ENCODE results near the gene SAMD4A.

SAMD4A gene

DNA sequence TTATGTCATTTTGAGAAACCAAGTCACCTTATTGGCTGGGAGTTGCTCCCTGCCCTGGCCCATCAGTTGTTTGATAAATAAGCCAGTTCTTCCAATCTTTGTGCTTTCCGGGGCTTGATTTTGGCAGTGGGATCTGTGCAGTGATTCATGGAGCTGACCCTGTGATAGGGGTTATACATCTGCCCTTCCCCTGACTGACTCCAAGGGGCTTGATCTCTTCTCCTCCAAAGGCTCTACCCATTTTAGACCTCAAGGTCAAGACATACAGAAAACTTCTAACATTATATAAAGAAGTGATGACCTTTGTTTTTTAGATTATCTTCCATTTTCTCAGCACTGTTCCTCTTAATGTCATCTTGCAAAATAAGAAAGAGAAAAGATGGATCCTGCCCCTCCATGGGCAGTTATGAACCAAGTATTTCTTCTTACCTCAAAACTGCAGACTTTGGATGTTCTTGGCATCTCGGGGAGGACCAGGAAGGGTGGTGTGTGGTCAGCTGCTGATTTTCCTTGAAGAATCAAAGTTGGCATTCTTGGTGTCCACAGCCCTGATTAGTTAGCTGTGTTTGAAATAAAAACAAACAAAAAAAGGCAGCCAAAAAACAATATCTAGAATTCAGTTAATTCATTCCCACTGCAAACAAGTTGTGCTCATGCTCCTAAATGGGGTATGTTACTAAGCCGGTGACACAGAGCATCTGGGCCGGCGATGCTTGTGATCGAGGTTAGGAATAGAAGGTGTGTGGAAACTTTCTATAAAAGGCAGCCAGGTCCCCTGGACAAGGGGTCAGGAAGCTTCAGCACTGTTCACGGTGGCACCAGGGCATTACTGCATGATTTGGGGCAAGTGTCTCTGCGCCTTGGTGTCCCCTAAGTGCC is 120.2 kb downstream of the SAMD4A start:
- no peak for DNase-seq

DNA sequence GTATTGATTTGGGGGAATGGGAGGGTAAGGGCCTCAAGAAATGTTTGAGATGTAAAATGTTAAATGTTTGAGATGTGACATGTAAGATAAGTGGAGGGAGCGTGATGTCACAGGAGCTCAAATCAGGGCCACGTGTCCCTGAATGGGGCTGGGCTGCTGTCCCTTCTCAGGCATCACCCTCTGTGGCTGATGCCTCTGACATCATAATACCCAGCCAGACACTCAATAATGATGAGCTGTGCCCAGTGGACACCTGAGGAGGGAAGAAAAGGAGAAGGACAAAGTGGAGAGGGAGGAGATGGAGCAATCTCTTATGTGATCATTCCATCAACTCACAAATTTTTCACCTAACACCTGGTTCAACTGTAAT is 120.8 kb downstream of the SAMD4A start:
- DNase-seq, result no peak

DNA sequence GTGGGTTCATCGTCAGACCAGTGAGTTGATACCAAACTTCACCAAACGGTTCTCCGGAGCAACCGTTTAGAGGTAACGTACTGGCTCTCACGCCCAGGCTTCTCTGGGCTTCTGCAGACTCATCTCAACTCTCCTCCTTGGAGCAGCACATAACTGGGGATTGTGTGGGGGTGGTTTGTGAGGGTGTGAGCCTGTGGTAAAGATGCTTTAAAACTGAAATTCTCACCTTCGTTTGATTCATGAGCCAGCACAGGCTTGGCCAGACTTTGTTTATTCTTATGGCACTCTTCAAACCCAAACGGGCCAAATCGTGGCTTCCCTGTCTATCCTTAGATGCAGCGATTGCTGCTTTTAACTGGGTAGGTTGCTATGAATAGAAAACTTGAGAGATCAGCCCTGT is 121.3 kb downstream of the SAMD4A start:
- no peak for DNase-seq

DNA sequence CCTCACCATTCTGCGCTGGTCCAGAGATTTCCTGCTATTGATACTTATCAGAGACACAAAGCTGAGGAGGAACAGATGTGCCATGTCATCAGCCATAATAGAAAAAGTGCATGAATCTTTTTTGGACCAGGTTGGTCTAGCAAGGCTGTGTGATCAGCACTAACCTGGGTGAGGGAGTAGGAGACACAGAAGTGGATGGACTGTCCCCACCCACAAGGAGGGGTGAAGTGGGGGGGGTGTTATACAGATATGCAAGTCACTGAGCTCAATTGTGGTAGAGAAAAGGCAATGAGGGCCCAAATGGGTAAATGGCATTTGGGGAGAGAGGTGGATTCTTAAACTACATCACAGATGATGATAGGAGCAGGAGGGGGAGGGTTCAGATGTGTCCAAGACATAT is 123.0 kb downstream of the SAMD4A start:
- no peak for DNase-seq

DNA sequence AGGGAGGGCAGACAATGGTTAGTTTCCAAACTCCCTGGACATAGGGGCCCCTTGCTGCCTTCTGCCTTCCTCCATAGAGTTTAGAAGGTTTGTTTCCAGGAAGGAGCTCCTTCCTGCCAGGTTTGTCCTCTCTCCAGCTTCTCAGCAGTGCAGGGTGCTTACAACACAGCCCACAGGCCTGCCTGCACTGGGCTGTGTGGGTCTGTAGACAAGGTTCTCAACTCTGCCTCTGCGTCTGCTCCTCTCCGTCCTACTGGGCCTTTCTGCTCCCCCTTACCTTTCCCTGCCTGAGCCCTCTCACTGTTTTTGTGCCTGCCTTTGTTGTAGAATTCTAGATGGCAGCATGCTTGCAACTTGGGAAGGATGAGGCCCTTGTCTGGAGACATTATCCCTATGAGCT is 124.0 kb downstream of the SAMD4A start:
- no peak for DNase-seq

DNA sequence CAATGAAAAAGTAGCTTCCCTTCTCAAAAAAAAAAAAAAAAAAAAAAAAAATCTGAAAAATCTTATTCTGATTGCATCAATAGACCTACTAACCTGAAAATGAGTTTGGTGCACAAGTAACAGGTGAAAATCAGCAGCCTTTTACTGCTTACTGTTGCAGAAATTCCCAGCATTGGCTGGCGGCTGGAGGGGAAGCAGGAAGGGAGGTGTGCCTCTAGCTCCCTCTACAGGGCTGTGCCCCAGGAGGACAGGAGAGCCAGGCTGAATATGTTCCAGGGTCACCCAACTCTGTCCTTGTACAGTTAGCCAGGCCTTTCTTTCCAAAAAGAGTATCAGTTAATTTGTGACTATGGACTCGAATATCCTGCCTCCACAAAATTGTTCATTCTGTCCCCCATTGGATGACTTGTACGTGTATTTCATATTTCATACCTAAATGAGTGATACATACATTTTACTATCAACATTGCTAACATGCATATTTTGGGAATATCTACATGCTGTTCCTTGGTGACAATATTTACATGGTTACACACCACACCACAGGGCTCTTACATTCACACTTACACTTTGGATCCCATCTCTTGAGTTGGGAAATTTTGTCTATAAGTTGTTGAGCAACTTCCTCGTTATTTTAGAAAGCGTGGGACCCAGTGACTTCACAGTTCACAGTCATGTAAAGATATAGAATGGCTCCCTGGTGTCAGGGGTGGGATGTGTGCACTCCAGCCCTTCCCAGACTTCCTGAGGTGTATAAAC is 124.8 kb downstream of the SAMD4A start:
- no peak for DNase-seq

DNA sequence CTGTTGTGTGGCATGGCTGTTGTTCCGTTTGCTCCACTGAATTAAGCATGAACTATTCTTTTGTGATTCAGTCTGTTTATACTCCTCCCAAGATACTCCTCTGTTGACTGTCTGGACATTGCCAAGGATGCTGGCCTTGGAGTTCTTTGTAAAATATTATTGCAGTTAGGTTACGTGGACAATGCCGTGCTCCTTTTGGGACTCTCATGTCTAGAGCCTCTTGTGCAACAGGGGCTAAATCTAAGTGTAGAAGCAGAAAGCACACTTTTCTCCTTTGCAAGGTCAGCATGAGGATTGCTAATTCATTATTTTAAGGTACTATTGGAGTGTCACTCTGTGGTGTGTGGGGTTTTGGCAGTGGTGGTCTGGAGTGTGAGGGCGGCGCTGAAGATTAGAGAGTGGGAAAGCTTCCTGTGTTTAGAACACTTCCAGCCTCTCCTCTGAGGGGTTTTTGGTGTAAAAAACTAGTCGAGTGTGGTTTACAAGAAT is 125.4 kb downstream of the SAMD4A start:
- DNase-seq, result no peak

DNA sequence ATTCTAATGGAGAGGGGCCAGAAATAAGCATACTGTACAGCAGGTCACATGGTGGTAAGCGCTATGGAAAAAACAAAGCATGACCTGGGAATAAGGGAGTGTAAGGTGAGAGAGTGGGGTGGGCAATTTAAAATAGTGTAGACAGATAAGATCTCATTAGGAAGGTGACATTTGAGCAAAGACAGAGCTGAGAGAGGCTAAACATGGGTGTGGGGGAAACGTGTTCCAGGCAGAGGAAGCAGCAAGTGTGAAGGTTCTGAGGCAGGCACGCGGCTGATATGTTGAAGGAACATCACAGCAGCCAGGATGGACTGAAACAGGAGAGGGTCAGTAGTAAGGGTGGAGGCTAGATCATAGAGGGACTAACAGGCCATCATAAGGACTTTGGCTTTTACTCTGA is 126.8 kb downstream of the SAMD4A start:
- no peak for DNase-seq

DNA sequence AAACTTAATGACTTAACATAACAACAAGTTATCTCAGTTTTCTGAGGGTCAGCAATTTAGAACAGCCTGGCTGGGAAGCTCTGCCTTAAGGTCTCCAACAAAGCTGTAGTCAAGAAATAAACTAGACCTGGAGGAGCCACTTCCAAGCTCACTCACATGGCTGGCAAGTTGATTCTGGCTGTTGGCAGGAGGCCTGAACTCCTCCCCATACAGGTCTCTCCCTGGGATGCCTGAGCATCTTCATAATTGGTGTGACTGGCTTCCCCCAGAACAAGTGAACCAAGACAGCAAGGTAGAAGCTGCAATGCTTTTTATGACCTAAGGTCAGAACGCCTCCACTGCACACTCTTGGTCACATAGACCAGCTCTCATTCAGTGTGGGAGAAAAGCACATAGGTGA is 128.3 kb downstream of the SAMD4A start:
- no peak for DNase-seq

DNA sequence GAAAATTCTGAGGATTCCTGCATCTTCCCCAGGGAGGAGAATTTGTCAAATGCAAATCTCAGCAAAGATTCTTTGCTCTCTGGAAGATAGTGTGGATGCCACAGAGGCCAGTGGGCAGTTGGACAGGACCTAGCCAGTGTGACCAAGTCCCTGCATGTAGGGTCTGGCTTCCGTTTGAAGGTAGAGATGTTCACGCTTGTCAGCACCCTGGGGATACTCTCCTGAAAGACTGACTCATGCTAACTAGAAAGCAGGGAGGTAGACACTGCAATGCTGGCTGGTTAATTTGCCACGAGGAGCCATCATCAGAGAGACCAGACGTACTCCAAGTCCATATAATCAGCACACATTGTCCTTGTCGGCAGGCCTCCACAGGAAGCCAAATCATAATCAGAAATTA is 130.1 kb downstream of the SAMD4A start:
- no peak for DNase-seq

DNA sequence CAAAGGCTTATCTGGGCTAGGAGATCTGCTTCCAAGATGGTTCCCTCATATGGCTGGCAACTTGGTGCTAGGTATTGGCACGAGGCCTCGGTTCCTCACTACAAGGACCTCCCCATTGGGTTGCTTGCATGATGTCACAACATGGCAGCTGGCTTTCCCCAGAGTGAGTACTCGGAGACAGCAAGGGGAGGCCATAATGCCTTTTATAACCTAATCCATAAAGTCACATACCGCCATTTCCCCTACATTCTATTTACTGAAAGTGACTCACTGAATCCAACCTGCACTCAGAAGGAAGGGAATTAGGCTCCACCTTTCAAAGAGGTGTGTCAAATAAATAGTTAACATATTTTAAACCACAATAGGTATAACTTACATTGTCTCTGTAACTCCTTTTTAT is 130.9 kb downstream of the SAMD4A start:
- DNase-seq, result no peak

DNA sequence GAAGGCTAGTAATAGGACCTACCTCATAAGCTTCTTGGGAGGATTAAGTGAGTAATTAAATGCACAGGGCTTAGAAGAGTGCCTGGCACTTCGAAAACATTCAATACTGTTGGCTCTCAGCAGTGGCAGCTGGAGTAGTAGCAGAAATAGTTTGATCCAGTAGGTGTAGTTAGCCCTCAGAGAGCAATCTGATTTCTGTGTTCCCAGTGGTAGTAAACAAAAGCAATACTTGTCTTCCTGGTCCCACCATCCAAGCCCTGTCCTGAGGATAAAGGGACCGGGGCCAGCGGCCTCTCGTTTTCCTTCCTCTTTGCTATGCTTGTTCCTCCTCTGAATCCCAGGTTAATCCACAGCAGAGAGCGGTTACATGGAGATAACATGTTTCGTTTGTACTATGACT is 131.6 kb downstream of the SAMD4A start:
- DNase-seq, result peak; percentile 95

DNA sequence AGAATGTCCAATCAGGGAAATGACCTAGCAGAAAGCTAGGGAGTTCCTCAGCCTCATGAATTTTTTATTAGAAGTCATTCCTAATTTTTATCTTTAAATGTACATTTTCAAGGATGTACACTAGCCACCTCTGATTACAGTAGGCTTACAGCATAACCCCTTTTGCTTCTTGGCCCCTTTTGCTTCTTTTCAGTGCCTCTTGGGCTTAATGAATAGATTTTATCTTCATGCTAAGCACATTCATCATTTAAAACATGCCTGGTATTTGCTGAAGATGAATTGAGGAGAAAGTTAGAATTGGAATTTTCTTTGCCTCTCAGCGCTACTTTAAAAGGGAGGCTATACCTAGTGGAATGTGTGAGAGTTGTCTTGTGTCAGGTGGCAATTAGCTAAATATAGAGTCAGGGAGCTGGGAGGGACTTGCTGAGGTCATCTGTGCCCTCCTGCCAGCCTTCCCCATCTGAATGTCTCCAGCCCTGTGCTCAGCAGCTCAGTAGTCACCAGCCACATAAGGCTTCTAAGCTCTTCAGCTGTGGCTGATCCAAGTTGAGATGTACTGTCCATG is 132.1 kb downstream of the SAMD4A start:
- DNase-seq, result peak; percentile 8

DNA sequence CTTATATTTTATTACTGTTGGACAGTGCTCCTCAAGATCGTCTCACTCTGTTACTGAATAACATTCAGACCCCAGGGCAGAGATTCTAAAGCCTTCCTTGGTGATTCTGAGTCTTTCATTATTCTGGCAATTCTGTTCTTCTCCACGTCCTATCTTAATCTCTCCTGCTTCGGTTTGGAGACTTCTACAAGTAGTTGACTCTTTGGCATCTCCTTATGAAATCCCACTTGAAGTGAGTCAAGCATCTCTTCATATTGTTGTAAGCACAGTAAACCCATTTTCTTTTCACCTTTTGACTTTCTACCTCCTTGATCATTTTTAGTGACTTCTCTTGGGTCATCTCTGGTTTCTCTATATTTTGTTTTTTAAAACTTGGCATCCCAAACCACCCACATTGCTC is 132.8 kb downstream of the SAMD4A start:
- peak; percentile 42 for DNase-seq

DNA sequence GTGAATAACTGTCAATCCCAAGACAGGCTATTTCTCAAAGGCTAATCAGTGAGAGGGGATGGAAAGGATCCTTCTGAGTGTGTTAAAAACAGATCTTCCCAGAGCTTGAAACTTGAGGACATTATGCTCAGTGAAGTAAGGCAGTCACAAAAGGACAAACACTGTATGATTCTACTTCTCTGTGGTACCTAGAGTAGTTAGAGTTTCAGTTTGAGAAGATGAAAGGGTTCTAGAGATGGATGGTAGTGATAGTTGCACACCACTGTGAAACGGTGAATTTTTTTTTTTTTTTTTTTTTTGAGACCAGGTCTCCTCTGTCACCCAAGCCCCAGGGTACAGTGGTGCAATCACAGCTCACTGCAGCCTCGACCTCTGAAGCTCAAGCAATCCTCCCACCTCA is 133.8 kb downstream of the SAMD4A start:
- no peak for DNase-seq

DNA sequence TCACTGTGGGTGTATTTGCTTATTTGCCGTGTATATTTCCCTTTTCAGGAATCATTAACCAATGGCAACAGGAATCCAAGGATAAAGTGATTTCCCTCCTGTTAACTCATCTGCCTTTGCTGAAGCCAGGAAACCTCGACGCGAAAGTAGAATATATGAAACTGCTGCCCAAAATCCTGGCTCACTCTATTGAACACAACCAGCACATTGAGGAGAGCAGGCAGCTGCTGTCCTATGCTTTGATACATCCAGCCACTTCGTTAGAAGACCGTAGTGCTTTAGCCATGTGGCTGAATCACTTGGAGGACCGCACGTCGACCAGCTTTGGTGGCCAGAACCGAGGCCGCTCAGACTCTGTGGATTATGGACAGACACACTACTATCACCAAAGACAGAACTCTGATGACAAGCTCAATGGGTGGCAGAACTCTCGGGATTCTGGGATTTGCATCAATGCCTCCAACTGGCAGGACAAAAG is 135.1 kb downstream of the SAMD4A start:
- no peak for DNase-seq

DNA sequence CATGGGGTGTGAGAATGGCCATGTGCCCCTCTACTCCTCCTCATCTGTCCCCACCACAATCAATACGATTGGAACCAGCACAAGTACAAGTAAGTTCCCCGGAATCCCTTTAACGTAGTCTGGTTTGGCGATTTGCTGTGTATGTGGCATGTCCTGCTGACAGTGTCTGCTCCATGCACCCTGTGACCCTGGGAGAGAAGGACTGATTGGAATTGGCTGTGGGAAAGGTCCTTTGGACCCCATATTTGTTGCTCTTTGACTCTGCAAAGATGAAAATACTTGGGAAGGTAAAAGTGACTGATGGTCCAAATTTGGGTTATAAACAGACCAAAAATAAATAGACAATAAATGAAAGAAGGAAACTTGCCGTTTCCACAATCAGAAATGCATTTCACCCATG is 135.6 kb downstream of the SAMD4A start:
- DNase-seq, result no peak

DNA sequence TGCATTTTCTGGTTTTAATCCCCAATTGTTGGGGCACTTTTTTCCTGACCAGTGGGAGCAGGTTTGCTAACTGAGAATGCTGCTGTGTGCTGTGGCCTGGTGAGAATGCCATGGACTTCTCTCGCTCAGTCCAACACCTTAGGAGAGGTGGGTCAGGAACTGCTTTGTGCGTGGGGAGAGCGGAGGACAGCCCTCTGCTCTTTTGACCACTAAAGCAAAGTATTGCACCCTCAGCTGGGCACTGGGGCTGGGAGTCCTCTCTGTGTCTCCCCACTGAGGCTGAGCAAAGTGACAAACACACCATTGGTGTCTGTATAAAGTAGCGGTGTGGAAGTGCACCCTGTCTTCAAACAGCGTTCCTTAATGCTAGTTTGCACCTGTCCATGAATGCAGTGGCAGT is 136.2 kb downstream of the SAMD4A start:
- DNase-seq, result no peak

DNA sequence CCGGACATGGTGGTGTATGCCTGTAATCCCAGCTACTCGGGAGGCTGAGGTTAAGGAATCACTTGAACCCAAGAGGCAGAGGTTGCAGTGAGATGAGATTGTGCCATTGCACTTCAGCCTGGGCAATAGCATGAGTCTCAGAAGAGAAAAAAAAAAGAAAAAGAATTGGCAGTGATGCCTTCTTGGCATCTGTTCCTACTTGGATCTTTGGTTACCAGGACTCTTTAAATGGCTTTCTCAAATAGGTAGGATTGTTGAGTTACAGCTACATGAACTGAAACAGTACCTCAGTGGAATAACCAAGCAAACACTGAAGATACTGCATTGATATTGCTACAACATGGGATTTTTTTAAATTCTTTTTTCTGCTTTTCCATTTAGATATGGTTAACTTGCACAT is 136.8 kb downstream of the SAMD4A start:
- no peak for DNase-seq

DNA sequence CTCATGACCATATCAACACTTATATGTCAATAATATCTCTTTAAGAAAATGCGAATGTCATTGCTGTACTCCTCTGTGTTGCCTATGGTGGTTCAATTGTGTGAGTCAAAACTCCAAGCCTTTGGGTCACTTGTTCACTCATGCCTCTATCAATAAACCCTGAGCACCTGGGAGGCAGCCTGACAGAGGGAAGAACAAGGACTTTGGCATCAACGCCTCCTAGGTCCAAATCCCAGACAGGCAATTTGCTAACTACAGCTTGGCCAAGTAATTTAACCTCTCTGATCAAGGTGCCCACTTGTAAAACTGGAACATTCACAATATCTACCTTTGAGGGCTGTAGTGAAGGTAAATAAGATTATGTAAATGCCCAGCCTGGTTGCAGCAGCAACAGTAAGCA is 137.8 kb downstream of the SAMD4A start:
- no peak for DNase-seq

DNA sequence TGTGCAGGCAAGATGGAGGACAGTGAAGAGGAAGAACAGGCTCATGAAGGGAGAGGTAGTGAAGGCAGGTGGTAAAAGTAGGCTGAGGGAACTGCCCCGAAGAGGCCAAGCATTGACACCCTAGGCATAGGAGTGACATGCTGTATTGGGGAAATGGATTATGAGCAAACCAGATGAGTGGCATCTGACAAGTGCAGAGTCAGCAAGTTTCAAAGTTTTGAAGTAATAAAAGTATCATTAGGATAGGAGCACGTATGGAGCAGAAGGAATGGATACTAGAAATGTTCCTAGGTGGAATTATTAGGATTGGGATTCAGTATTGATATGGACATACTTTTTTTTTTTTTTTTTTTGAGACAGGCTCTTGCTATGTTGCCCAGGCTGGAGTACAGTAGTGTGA is 139.8 kb downstream of the SAMD4A start:
- no peak for DNase-seq

DNA sequence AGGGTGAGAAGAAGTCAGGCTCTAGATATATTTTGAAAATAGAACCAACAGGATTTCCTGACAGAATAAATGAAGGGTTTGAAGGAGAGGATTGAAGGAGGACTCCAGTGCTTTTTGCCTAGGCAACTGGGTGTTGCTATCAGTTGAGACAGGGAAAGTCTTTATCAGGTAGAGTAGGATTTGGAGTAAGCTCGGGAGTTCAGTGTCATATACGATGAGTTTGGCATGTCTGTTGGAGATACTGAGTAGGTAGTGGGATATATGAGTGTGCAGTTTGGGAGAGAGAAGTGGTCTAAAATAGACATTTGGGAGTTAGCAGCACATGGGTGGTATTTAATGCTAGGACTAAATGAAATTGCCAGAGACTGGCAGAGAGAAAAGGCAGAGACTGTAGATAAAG is 141.2 kb downstream of the SAMD4A start:
- DNase-seq, result no peak

DNA sequence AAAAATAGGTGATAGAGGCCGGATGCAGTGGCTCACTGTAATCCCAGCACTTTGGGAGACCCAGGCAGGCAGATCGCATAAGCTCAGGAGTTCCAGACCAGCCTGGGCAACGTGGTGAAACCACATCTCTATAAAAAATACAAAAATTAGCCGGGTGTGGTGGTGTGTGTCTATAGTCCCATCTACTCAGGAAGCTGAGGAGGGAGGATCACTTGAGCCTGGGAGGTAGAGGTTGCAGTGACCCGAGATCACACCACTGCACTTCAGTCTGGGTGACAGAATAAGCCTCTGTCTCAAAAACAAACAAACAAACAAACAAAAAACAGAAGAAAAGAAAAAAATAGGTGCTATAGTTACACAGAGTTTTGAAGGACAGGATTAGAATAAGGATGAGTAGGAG is 142.1 kb downstream of the SAMD4A start:
- DNase-seq, result no peak

DNA sequence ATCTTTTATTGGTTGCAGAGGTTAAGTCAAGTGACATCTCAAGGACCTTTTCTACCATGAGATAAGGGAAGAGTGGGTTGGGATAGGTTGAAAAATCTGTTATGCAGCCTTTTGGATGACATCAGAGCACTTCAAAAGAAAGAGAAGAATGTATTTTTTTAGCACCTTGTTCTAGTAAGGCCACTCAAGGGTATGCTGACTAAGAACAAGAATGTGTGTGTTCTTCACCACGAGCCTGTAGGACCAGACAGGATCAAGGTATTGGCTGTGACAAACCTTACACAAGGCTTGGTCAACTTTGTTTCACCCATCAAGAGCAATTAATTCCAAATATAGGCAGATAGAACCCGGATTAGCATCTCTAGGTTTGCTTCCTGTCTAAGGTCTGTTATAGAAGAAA is 142.5 kb downstream of the SAMD4A start:
- DNase-seq, result no peak
